NCI-H1694 (cell line): ENCODE data around the gene YPEL1.

ENCODE experiments used
- DNase-seq: peaks from one replicate; lab custom pipeline; 2025; lab: John Stamatoyannopoulos, UW

YPEL1 gene

DNA sequence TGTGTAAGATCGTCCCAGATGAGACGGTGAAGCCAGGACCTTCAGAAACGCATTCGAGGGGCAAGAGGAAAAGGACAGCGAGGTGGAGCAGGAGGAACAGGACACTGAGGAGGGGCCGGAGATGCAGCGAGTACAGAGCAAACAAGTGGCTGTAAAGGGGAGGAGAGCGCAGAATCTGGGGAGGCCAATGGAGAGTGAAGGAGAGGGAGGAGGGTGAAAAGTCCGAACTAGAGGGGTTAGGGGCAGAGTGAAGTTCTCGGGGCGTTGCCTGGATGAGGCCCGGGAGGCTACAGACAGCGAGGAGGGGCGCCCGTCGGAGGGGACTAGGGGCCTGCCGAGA lies 78.6 kb downstream of the YPEL1 start:
- no peak for DNase-seq

- DNase-seq: no peak
Measured at GRCh38 chr22:21652547-21653545, 82.7 kb downstream of the YPEL1 start.

- DNase-seq: peak; percentile 92
Measured at GRCh38 chr22:21652010-21652546, 83.5 kb downstream of the YPEL1 start.

DNA sequence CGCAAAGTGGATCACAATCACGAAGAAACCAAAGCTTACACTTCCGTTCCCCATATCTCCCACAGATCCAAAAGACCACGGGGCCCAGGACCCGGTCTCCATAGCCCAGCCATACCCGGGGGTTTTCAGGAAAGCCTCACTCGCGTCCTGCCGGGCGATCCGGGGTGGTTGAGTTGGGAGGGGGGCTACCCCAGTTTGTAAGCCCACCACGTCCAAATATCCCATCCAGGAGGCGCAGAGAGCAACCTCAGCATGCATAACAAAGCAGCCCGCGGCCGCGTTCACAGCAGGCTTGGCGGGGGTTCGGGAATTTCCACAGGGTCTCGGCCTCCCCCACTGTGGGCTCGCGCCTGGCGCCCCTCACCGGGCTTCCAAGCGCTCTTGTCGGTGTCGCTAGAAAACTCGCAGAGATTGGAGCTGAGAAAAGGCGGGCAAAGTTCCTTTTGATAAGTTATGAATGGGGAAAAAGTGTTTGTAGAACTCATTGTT lies 84.0 kb downstream of the YPEL1 start:
- DNase-seq: no peak

DNA sequence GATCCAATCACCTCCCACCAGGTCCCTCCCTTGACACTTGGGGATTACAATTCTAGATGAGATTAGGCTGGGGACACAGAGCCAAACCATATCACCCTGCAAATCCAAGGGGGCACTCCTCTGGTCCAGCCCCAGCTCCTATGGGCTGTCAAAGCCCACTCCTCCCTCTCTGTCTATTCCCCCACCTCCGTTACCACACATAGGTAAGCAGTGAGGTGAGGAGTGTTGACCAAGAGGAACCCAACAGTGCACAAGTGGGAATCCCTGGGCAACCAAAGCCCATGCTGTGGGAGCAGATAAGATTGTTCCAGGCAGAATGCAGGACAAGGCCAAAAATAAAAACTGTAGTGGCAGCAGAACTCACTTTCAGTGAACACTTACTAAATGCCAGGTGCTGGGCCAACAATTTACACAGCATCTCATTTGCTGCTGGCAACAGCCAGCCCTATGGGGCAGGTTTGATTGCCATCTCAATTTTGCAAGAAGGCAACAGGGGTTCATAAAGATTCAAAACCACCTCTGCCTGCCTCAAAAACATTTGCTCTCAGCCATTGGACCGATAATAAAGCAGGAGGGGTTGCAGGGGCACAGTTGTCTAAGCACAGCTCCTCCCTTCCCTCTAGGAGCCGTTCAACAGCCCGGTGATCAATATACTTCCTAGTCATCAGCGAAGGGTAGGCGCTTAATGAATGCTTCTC lies 84.6 kb downstream of the YPEL1 start:
- peak; percentile 48 for DNase-seq

DNA sequence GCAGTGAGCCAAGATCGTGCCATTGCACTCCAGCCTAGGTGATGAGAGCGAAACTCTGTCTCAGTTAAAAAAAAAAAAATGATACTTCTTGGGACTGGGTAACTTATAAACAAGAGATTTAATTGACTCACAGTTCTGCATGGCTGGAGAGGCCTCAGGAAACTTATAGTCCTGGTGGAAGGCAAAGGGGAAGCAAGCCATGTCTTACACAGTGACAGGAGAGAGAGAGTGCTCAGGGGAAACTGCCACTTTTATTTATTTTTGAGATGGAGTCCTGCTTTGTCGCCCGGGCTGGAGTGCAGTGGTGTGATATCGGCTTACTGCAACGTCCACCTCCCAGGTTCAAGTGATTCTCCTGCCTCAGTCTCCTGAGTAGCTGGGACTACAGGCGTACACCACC lies 85.3 kb downstream of the YPEL1 start:
- no peak for DNase-seq
